Measurements from ENCODE around the gene GPRC6A. TPM values are rescaled to one million over a fixed set of nuclear protein-coding genes. Genes with fewer than 3 reads are reported as not detected.

Gene GPRC6A
- total RNA-seq, 1 experiment from 2014 or later: not detected

DNA sequence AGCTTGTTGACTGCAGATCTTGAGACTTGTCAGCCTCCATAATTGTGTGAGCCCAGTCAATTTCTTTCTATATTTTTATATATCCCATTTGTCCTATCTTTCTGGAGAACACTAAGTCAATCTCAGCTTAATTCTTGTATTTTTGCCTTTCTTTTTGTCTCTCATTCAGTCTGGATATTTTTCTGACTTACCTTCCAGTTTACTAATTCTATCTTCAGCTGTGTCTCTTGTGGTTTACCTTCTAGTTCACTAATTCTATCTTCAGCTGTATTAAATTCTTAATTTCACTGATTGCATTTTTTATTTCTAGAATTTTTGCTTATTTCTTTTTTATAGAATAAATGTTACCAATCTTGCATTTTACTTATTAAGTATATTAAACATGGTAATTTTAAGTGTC is 30.4 kb upstream of the GPRC6A start:
- Histone ChIP-seq H2AFZ (ENCODE audit: low read depth, low read length, poor library complexity, severe bottlenecking) (no peak overlapping the region), H3K4me1 (ENCODE audit: control insufficient read depth in 1 of 2, insufficient read depth in 2 of 2, low read length in 2 of 2) (no peaks in the 10 kb centered on the region), H3K9me2 (ENCODE audit: insufficient read depth) (no peaks in the 10 kb centered on the region), H4K20me1 (ENCODE audit: insufficient read depth) (no peaks in the 10 kb centered on the region), H3K27me3 (ENCODE audit: insufficient read depth, low read length) (no peaks in the 10 kb centered on the region), H3K36me3 (ENCODE audit: control insufficient read depth in 1 of 2, insufficient read depth in 2 of 2, low read length in 2 of 2) (no peaks in the 10 kb centered on the region), H3K79me2 (ENCODE audit: insufficient read depth, low read length) (no peaks in the 10 kb centered on the region), H3K9ac (ENCODE audit: low read length) (no peak overlapping the region), H3K27ac (ENCODE audit: low read depth, low read length) (no peak overlapping the region), H3K4me2 (ENCODE audit: low read length) (no peak overlapping the region), H3K4me3 (replicated peaks in 1 of 2; ENCODE audit: low read depth in 1 of 2, low read length in 2 of 2) (no peak overlapping the region), H3K9me3 (ENCODE audit: control insufficient read depth in 1 of 2, insufficient read depth in 1 of 2, low read depth in 1 of 2, low read length in 2 of 2) (no peaks in the 10 kb centered on the region)
- intact Hi-C loops (cut with micrococcal nuclease): no loop called here
- ChIA-PET CTCF (no interaction called here), RAD21 (ENCODE audit: low non-redundant PET in 1 of 2, low total read pairs in 2 of 2, uncharacterized antibody in 2 of 2, unreplicated experiment in 2 of 2) (no interaction called here), POLR2A (no interaction called here)
- DNase-seq (ENCODE audit: low read depth, low spot score) (no peak), ATAC-seq (no peak)
- no TSS peak for BruUV-seq (replicated peaks)
- TF ChIP-seq EZH2phosphoT487 (IDR thresholded peaks at IDR 0.05; ENCODE audit: borderline replicate concordance) (no peak), CEBPB (IDR thresholded peaks at IDR 0.05; ENCODE audit: low read depth) (no peak), ELF1 (IDR thresholded peaks at IDR 0.05; ENCODE audit: borderline replicate concordance, low read depth) (no peak), POLR2AphosphoS5 (IDR thresholded peaks at IDR 0.05; ENCODE audit: low read depth, low read length) (no peak), JUND (IDR thresholded peaks at IDR 0.05) (no peak), POLR2A (IDR thresholded peaks at IDR 0.05; ENCODE audit: borderline replicate concordance, extremely low read depth, insufficient read depth, insufficient read length) (no peak), EGR1 (IDR thresholded peaks at IDR 0.05; ENCODE audit: low read depth) (no peak), YY1 (IDR thresholded peaks at IDR 0.05; ENCODE audit: extremely low read depth, insufficient replicate concordance, low read depth, low read length) (no peak), CBX3 (IDR thresholded peaks at IDR 0.05; ENCODE audit: low read depth) (no peak), EZH2 (IDR thresholded peaks at IDR 0.05) (no peak), FOSL1 (IDR thresholded peaks at IDR 0.05; ENCODE audit: low read depth) (no peak), SRF (IDR thresholded peaks at IDR 0.05; ENCODE audit: low read depth) (no peak), SP1 (IDR thresholded peaks at IDR 0.05; ENCODE audit: low read depth) (no peak), ZNF274 (IDR thresholded peaks at IDR 0.05; ENCODE audit: low read depth, low read length) (no peak), ZFX (IDR thresholded peaks at IDR 0.05) (no peak)
- TF ChIP-seq, protein P1, sequence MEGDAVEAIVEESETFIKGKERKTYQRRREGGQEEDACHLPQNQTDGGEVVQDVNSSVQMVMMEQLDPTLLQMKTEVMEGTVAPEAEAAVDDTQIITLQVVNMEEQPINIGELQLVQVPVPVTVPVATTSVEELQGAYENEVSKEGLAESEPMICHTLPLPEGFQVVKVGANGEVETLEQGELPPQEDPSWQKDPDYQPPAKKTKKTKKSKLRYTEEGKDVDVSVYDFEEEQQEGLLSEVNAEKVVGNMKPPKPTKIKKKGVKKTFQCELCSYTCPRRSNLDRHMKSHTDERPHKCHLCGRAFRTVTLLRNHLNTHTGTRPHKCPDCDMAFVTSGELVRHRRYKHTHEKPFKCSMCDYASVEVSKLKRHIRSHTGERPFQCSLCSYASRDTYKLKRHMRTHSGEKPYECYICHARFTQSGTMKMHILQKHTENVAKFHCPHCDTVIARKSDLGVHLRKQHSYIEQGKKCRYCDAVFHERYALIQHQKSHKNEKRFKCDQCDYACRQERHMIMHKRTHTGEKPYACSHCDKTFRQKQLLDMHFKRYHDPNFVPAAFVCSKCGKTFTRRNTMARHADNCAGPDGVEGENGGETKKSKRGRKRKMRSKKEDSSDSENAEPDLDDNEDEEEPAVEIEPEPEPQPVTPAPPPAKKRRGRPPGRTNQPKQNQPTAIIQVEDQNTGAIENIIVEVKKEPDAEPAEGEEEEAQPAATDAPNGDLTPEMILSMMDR (IDR thresholded peaks at IDR 0.05 in 2 of 3, conservative IDR thresholded peaks at IDR 0.05 in 1 of 3; ENCODE audit: borderline replicate concordance in 1 of 3, insufficient read depth in 1 of 3, low read depth in 2 of 3, low read length in 2 of 3): no peak
- TF ChIP-seq, protein P2, sequence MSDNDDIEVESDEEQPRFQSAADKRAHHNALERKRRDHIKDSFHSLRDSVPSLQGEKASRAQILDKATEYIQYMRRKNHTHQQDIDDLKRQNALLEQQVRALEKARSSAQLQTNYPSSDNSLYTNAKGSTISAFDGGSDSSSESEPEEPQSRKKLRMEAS (IDR thresholded peaks at IDR 0.05): no peak
- TF ChIP-seq, protein P3, sequence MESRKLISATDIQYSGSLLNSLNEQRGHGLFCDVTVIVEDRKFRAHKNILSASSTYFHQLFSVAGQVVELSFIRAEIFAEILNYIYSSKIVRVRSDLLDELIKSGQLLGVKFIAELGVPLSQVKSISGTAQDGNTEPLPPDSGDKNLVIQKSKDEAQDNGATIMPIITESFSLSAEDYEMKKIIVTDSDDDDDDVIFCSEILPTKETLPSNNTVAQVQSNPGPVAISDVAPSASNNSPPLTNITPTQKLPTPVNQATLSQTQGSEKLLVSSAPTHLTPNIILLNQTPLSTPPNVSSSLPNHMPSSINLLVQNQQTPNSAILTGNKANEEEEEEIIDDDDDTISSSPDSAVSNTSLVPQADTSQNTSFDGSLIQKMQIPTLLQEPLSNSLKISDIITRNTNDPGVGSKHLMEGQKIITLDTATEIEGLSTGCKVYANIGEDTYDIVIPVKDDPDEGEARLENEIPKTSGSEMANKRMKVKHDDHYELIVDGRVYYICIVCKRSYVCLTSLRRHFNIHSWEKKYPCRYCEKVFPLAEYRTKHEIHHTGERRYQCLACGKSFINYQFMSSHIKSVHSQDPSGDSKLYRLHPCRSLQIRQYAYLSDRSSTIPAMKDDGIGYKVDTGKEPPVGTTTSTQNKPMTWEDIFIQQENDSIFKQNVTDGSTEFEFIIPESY (IDR thresholded peaks at IDR 0.05; ENCODE audit: extremely low read depth, insufficient replicate concordance, low read length): no peak
- TF ChIP-seq, protein P4, sequence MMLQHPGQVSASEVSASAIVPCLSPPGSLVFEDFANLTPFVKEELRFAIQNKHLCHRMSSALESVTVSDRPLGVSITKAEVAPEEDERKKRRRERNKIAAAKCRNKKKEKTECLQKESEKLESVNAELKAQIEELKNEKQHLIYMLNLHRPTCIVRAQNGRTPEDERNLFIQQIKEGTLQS (IDR thresholded peaks at IDR 0.05): no peak
- TF ChIP-seq, protein P5, sequence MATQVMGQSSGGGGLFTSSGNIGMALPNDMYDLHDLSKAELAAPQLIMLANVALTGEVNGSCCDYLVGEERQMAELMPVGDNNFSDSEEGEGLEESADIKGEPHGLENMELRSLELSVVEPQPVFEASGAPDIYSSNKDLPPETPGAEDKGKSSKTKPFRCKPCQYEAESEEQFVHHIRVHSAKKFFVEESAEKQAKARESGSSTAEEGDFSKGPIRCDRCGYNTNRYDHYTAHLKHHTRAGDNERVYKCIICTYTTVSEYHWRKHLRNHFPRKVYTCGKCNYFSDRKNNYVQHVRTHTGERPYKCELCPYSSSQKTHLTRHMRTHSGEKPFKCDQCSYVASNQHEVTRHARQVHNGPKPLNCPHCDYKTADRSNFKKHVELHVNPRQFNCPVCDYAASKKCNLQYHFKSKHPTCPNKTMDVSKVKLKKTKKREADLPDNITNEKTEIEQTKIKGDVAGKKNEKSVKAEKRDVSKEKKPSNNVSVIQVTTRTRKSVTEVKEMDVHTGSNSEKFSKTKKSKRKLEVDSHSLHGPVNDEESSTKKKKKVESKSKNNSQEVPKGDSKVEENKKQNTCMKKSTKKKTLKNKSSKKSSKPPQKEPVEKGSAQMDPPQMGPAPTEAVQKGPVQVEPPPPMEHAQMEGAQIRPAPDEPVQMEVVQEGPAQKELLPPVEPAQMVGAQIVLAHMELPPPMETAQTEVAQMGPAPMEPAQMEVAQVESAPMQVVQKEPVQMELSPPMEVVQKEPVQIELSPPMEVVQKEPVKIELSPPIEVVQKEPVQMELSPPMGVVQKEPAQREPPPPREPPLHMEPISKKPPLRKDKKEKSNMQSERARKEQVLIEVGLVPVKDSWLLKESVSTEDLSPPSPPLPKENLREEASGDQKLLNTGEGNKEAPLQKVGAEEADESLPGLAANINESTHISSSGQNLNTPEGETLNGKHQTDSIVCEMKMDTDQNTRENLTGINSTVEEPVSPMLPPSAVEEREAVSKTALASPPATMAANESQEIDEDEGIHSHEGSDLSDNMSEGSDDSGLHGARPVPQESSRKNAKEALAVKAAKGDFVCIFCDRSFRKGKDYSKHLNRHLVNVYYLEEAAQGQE (IDR thresholded peaks at IDR 0.05; ENCODE audit: low read depth): no peak

All from HCT116 (cell line).